Small intestine (tissue), 7 donors: ENCODE measurements around the gene FNDC1. TPM values are rescaled to one million over a fixed set of nuclear protein-coding genes. Genes with fewer than 3 reads are reported as not detected.

Experiments used
- DNase-seq, 2 donors: peaks; one replicate each; pipeline versions ENCODE4 v3.0.0 to v3.0.0-alpha.2; 2013
- FAIRE-seq: peaks from 2 replicates; lab custom pipeline; 2012; peaks lifted over from hg19 to GRCh38; lab: Jason Lieb, UNC
- H3K27ac ChIP-seq, 3 donors: one replicate each; pipeline ENCODE4 v1.5.1; 2013; ENCODE audit warnings: low read length in 2 of 3, mild to moderate bottlenecking in 2 of 3, control low read depth in 1 of 3, inconsistent platforms in 1 of 3, low read depth in 1 of 3, moderate library complexity in 1 of 3
- H3K27me3 ChIP-seq, 3 donors: one replicate each; pipeline ENCODE4 v1.6.1; 2013; ENCODE audit warnings: low read length in 3 of 3, inconsistent platforms in 1 of 3; ENCODE audit not compliant: control insufficient read depth in 3 of 3, insufficient read depth in 3 of 3
- H3K36me3 ChIP-seq, 3 donors: one replicate each; pipeline ENCODE4 v1.6.1; 2013; ENCODE audit warnings: low read length in 3 of 3, inconsistent platforms in 1 of 3, low read depth in 1 of 3, mild to moderate bottlenecking in 1 of 3, moderate library complexity in 1 of 3; ENCODE audit not compliant: control insufficient read depth in 3 of 3, insufficient read depth in 2 of 3
- H3K4me1 ChIP-seq, 3 donors: one replicate each; pipeline ENCODE4 v1.6.1; 2013; ENCODE audit warnings: low read length in 2 of 3, inconsistent platforms in 1 of 3, low read depth in 1 of 3, mild to moderate bottlenecking in 1 of 3, moderate library complexity in 1 of 3; ENCODE audit not compliant: control insufficient read depth in 3 of 3, insufficient read depth in 2 of 3
- H3K4me3 ChIP-seq, 3 donors: one replicate each; pipeline ENCODE4 v1.5.1; 2013; ENCODE audit warnings: low read length in 3 of 3, control low read depth in 1 of 3, inconsistent platforms in 1 of 3, low read depth in 1 of 3, mild to moderate bottlenecking in 1 of 3, moderate library complexity in 1 of 3
- H3K9me3 ChIP-seq, 2 donors: one replicate each; pipeline ENCODE4 v1.6.1; 2013; ENCODE audit warnings: low read depth in 1 of 2, low read length in 1 of 2; ENCODE audit not compliant: control insufficient read depth in 2 of 2, insufficient read depth in 1 of 2
- WGBS, 3 donors: extraction: QIAGEN DNeasy Blood & Tissue Kit; methylation state at CpG; one replicate each; pipeline ENCODE4 v1.1.7; 2013; 5-methylcytosine and 5-hydroxymethylcytosine counted together
- polyA plus RNA-seq, 4 donors: library from polyadenylated mRNA; stranded (reverse) in 3 of 4; unstranded in 1 of 4; fragments of 200-250 nt in 3 of 4; fragments of 120-200 nt in 1 of 4; gene quantifications; one replicate each; pipeline versions ENCODE4 v1.2.1 to v1.2.3, GENCODE V29; 2013
- donor health status: healthy with polysubstance abuse.
- donor health status: control.
- donor health status: control.
- donor health status: Bipolar disorder and iron deficiency.
- donor health status: healthy.

The FNDC1 gene
- polyA plus RNA-seq, 4 donors, result 0.27 to 30.6 (median 0.28) TPM; not detected in 1

- no peak overlapping the region for H3K4me3 ChIP-seq
- no peaks in the 10 kb centered on the region for H3K36me3 ChIP-seq
- H3K9me3 ChIP-seq, result no peaks in the 10 kb centered on the region
- DNase-seq (no peak), FAIRE-seq (no peak)
- WGBS, 3 donors, result 89 to 92% (median 91%) methylated on average over 6 of the region's 6 CpGs
- no peaks in the 10 kb centered on the region for H3K27me3 ChIP-seq
- H3K27ac ChIP-seq, result no peak overlapping the region
- no peaks in the 10 kb centered on the region for H3K4me1 ChIP-seq
Measured at GRCh38 chr6:159257846-159258245, 88.6 kb downstream of the FNDC1 start.

- Histone ChIP-seq H3K27me3 (peaks cover 0 to 2% (median 0%) of the 10 kb centered on the region in 3 donors), H3K4me3 (no peak overlapping the region), H3K27ac (no peak overlapping the region), H3K36me3 (no peaks in the 10 kb centered on the region), H3K4me1 (no peaks in the 10 kb centered on the region), H3K9me3 (no peaks in the 10 kb centered on the region)
- FAIRE-seq (no peak), DNase-seq (no peak)
- WGBS, 3 donors, result 71 to 82% (median 75%) methylated on average over 3 of the region's 3 CpGs
Measured at GRCh38 chr6:159259441-159260125, 90.4 kb downstream of the FNDC1 start.

- Histone ChIP-seq H3K4me3 (no peak overlapping the region), H3K4me1 (no peaks in the 10 kb centered on the region), H3K27ac (no peak overlapping the region), H3K9me3 (no peaks in the 10 kb centered on the region), H3K36me3 (no peaks in the 10 kb centered on the region), H3K27me3 (peaks cover 0 to 2% (median 0%) of the 10 kb centered on the region in 3 donors)
- WGBS, 3 donors, result 77 to 83% (median 82%) methylated on average over 4 of the region's 4 CpGs
- DNase-seq (no peak), FAIRE-seq (no peak)
Measured at GRCh38 chr6:159260208-159260607, 91.0 kb downstream of the FNDC1 start.

GRCh38 chr6:159261995-159262394 is 92.8 kb downstream of the FNDC1 start:
- no peak for FAIRE-seq
- no peaks in the 10 kb centered on the region for H3K36me3 ChIP-seq
- DNase-seq, result no peak
- H3K4me3 ChIP-seq, result no peak overlapping the region
- no peaks in the 10 kb centered on the region for H3K4me1 ChIP-seq
- no peak overlapping the region for H3K27ac ChIP-seq
- H3K9me3 ChIP-seq, result no peaks in the 10 kb centered on the region
- peaks cover 0 to 2% (median 0%) of the 10 kb centered on the region in 3 donors for H3K27me3 ChIP-seq

- H3K27me3 ChIP-seq, result peaks cover 0 to 2% (median 0%) of the 10 kb centered on the region in 3 donors
- DNase-seq (no peak), FAIRE-seq (no peak)
- H3K4me1 ChIP-seq, result no peaks in the 10 kb centered on the region
- no peaks in the 10 kb centered on the region for H3K36me3 ChIP-seq
- 78 to 83% (median 81%) methylated on average over 2 of the region's 2 CpGs for WGBS, 3 donors
- H3K27ac ChIP-seq, result no peak overlapping the region
- no peaks in the 10 kb centered on the region for H3K9me3 ChIP-seq
- H3K4me3 ChIP-seq, result no peak overlapping the region
Measured at GRCh38 chr6:159262586-159262985, 93.4 kb downstream of the FNDC1 start.

GRCh38 chr6:159267165-159267564 is 98.0 kb downstream of the FNDC1 start:
- no peaks in the 10 kb centered on the region for H3K36me3 ChIP-seq
- FAIRE-seq (no peak), DNase-seq (peak in 1 of 2 donors; percentile 19)
- H3K27me3 ChIP-seq, result peaks cover 0 to 2% (median 0%) of the 10 kb centered on the region in 3 donors
- no peak overlapping the region for H3K4me3 ChIP-seq
- no peak overlapping the region for H3K27ac ChIP-seq
- H3K9me3 ChIP-seq, result no peaks in the 10 kb centered on the region
- H3K4me1 ChIP-seq, result no peaks in the 10 kb centered on the region
- 52 to 57% (median 54%) methylated on average over 4 of the region's 4 CpGs for WGBS, 3 donors

- H3K27ac ChIP-seq, result no peak overlapping the region
- H3K4me3 ChIP-seq, result no peak overlapping the region
- H3K4me1 ChIP-seq, result no peaks in the 10 kb centered on the region
- WGBS, 3 donors, result 88 to 96% (median 92%) methylated on average over 1 of the region's 1 CpG
- H3K27me3 ChIP-seq, result no peaks in the 10 kb centered on the region
- H3K36me3 ChIP-seq, result no peaks in the 10 kb centered on the region
- FAIRE-seq (no peak), DNase-seq (no peak)
- H3K9me3 ChIP-seq, result no peaks in the 10 kb centered on the region
Measured at GRCh38 chr6:159268511-159268910, 99.3 kb downstream of the FNDC1 start.

GRCh38 chr6:159271257-159271656 is 102.1 kb downstream of the FNDC1 start:
- no peak overlapping the region for H3K4me3 ChIP-seq
- WGBS, 3 donors, result 77 to 84% (median 79%) methylated on average over 10 of the region's 10 CpGs
- no peaks in the 10 kb centered on the region for H3K36me3 ChIP-seq
- DNase-seq (no peak), FAIRE-seq (no peak)
- no peak overlapping the region for H3K27ac ChIP-seq
- no peaks in the 10 kb centered on the region for H3K4me1 ChIP-seq
- H3K9me3 ChIP-seq, result no peaks in the 10 kb centered on the region
- H3K27me3 ChIP-seq, result no peaks in the 10 kb centered on the region

GRCh38 chr6:159278626-159279025 is 109.4 kb downstream of the FNDC1 start:
- H3K27me3 ChIP-seq, result no peaks in the 10 kb centered on the region
- H3K36me3 ChIP-seq, result no peaks in the 10 kb centered on the region
- no peak overlapping the region for H3K27ac ChIP-seq
- no peaks in the 10 kb centered on the region for H3K9me3 ChIP-seq
- no peak for DNase-seq
- FAIRE-seq, result no peak
- H3K4me3 ChIP-seq, result no peak overlapping the region
- H3K4me1 ChIP-seq, result no peaks in the 10 kb centered on the region
